ENCODE results near the gene ZNF287. TPM values are rescaled to one million over a fixed set of nuclear protein-coding genes. Genes with fewer than 3 reads are reported as not detected.
"Not testable (repeated sequence)": the region's sequence is repeated elsewhere in the genome, so short reads cannot be mapped to it uniquely, and the experiment has no call there.

ZNF287 gene
- total and polyA plus RNA-seq, 9 donors, result 2.8 to 11.4 (median 6.8) TPM

DNA sequence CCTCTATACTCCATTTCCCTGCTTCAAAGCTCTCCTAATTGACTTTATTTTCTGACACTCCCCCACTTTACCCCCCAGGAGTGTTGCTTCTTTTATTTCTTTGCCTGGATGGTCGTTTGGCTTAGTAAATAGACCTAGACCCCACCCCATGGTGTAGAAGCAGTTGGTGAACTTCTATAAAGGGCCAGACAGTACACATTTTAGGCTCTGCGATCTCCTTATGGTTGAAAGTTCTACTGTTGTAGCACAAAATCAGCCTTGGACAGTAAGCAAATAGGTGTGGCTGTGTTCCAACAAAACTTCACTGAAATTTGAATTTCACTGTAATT is 31.9 kb downstream of the ZNF287 start:
- DNase-seq, result no peak
- Histone ChIP-seq H3K27me3 (no peaks in the 10 kb centered on the region), H3K4me3 (no peak overlapping the region), H3K4me1 (ENCODE audit: insufficient read depth) (no peaks in the 10 kb centered on the region), H3K27ac (no peak overlapping the region), H3K9me3 (no peaks in the 10 kb centered on the region), H3K36me3 (no peaks in the 10 kb centered on the region)
- 37 to 40% (median 39%) methylated on average over 2 of the region's 2 CpGs for WGBS, 3 donors
- intact Hi-C loops (cut with DNase I), result no loop called here
- TF ChIP-seq, protein P1, sequence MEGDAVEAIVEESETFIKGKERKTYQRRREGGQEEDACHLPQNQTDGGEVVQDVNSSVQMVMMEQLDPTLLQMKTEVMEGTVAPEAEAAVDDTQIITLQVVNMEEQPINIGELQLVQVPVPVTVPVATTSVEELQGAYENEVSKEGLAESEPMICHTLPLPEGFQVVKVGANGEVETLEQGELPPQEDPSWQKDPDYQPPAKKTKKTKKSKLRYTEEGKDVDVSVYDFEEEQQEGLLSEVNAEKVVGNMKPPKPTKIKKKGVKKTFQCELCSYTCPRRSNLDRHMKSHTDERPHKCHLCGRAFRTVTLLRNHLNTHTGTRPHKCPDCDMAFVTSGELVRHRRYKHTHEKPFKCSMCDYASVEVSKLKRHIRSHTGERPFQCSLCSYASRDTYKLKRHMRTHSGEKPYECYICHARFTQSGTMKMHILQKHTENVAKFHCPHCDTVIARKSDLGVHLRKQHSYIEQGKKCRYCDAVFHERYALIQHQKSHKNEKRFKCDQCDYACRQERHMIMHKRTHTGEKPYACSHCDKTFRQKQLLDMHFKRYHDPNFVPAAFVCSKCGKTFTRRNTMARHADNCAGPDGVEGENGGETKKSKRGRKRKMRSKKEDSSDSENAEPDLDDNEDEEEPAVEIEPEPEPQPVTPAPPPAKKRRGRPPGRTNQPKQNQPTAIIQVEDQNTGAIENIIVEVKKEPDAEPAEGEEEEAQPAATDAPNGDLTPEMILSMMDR (IDR thresholded peaks at IDR 0.05), result no peak
- TF ChIP-seq EP300 (IDR thresholded peaks at IDR 0.05) (no peak), POLR2A (IDR thresholded peaks at IDR 0.05) (no peak)

DNA sequence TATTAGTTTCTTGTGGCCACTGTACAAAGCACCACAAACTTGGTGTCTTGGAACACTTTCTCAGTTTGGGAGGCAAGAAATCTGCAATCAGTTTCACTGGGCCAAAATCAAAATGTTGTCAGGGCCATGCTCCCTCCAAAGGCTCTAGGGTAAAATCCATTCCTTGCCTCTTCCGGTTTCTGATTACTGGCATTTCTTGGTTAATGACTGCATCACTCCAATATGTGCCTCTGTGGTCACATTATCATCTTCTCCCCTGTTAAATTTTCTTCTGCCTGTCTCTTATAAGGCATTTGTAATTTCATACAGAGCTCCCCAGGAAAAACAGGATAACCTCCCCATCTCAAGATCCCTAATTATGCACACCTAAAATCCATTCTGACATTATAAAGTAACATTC is 34.8 kb downstream of the ZNF287 start:
- no peaks in the 10 kb centered on the region for H3K36me3 ChIP-seq
- no peak overlapping the region for H3K27ac ChIP-seq
- H3K4me3 ChIP-seq, result no peak overlapping the region
- intact Hi-C loops (cut with DNase I), result no loop called here
- no peak for TF ChIP-seq EP300 (IDR thresholded peaks at IDR 0.05)
- TF ChIP-seq POLR2A (IDR thresholded peaks at IDR 0.05), result no peak
- TF ChIP-seq, protein P1 (IDR thresholded peaks at IDR 0.05), result no peak
- H3K27me3 ChIP-seq, result no peaks in the 10 kb centered on the region
- H3K9me3 ChIP-seq, result no peaks in the 10 kb centered on the region
- H3K4me1 ChIP-seq (ENCODE audit: insufficient read depth), result no peaks in the 10 kb centered on the region
- DNase-seq, result no peak
- WGBS, 3 donors, result 88 to 100% (median 91%) methylated on average over 1 of the region's 1 CpG

DNA sequence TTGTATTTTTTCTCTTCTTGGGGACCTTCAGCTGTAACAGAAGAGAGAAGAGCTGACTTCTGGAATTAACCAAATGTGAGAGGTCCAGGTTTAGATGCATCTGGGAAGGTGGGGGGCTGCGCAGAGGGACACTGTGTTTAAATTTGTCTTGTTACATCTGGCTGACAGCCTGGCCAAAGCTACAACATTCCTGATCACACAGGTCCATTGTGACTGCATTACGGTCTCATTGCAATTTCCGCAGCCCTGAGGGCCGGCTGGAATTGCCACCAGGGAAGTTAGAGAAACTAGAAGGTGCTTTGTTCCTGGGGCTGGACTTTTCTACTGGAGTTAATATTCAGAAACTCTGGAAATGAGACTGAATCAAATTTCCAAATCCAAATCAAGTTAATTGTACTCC is 39.1 kb downstream of the ZNF287 start:
- Histone ChIP-seq H3K27ac (no peak overlapping the region), H3K4me1 (ENCODE audit: insufficient read depth) (no peaks in the 10 kb centered on the region), H3K9me3 (no peaks in the 10 kb centered on the region), H3K4me3 (no peak overlapping the region), H3K36me3 (no peaks in the 10 kb centered on the region), H3K27me3 (no peaks in the 10 kb centered on the region)
- TF ChIP-seq, protein P1 (IDR thresholded peaks at IDR 0.05), result no peak
- TF ChIP-seq POLR2A (IDR thresholded peaks at IDR 0.05) (no peak), EP300 (IDR thresholded peaks at IDR 0.05) (no peak)
- no peak for DNase-seq
- 74 to 88% (median 75%) methylated on average over 4 of the region's 4 CpGs for WGBS, 3 donors
- intact Hi-C loops (cut with DNase I), result loop anchor here in 2 of 4 donors (10.0 kb wide), 2 partner anchors 145 to 165 kb away; partner anchors contain the start of gene UBB (in 1 of the 2)

DNA sequence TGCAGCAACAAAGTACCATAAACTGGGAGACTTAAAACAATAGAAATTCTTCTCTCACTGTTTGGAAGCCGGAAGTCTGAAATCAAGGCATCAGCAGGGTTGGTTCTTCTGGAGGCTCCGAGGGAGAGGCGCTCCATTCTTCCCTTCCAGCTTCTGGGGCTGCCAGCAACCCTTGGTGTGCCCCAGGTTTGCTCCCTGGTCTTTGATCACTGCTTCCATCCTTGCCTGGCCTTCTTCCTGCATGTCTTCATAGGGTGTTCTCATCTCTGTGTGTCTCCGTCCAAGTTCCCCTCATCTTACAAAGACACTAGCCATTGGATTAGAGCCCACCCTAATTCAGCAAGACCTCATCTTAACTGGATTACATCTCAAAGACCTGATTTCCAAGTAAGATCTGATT is 41.7 kb downstream of the ZNF287 start:
- no peak for DNase-seq
- Histone ChIP-seq H3K4me1 (ENCODE audit: insufficient read depth) (no peaks in the 10 kb centered on the region), H3K9me3 (no peaks in the 10 kb centered on the region), H3K36me3 (no peaks in the 10 kb centered on the region), H3K27ac (no peak overlapping the region), H3K4me3 (no peak overlapping the region), H3K27me3 (no peaks in the 10 kb centered on the region)
- 76 to 82% (median 76%) methylated on average over 4 of the region's 4 CpGs for WGBS, 3 donors
- intact Hi-C loops (cut with DNase I), result loop anchor here in 2 of 4 donors (10.0 kb wide), 2 partner anchors 142 to 162 kb away; partner anchors contain the start of gene UBB (in 1 of the 2)
- TF ChIP-seq, protein P1 (IDR thresholded peaks at IDR 0.05), result no peak
- TF ChIP-seq POLR2A (IDR thresholded peaks at IDR 0.05) (no peak), EP300 (IDR thresholded peaks at IDR 0.05) (no peak)

DNA sequence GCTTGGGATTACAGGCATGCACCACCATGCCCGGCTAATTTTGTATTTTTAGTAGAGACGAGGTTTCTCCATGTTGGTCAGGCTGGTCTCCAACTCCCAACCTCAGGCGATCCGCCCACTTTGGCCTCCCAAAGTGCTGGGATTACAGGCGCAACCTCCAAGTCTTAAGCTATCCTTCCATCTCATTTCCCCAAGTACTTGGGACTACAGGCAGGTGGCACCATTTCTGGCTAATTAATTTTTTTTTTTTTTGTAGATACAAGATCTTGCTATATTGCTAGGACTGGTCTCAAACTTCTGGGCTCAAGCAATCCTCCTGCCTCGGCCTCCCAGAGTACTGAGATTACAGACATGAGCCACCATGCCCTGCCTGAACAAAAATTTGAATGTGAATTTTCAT is 43.4 kb downstream of the ZNF287 start:
- not testable (repeated sequence) for H3K27me3 ChIP-seq; H3K4me3 ChIP-seq; H3K4me1 ChIP-seq (ENCODE audit: insufficient read depth); H3K36me3 ChIP-seq; DNase-seq; H3K9me3 ChIP-seq; H3K27ac ChIP-seq
- intact Hi-C loops (cut with DNase I), result loop anchor here in 2 of 4 donors (10.0 kb wide), 2 partner anchors 141 to 161 kb away; partner anchors contain the start of gene UBB (in 1 of the 2)
- WGBS, 3 donors, result 86 to 87% (median 87%) methylated on average over 6 of the region's 6 CpGs
